Pons (tissue), 1 donor: ENCODE results near the gene MTHFR.

ENCODE experiments used
- DNase-seq: peaks from one replicate; pipeline ENCODE4 v3.0.0-alpha.2; 2016; ENCODE audit warnings: low spot score

MTHFR gene

DNA sequence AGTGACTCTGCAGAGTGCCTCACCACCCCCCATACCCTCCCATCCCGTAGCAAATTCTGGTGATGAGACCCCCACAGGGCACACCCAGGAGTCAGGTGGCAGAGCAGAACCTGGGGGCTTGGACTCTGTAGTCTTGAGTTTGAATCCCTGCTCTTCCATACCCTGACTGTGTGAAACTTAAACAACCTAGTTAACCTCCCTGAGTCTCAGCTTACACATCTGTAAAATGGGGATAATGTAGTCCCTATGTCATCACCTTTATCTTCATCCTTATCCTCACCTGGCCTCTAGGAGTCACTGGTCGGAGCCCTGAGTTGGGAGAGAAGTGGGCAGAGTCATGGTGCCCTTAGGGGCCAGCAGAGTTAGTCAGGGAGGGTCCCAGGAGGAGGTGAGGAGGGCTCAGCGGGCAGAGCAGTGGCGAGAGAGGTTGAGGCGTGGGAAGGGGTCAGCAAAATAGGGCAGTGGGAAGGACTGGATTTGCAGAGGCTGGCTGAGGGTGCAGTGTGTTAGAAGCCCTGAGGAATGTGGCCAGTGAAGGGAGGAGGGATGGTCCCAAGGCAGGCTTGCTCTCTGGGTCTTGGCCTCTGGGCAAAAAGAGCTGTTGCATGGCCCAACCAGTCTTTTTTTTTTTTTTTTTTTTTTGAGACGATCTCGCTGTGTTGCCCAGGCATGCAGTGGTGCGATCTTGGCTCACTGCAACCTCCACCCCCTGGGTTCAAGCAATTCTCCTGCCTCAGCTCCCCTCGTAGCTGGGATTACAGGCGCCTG lies 25.2 kb downstream of the MTHFR start:
- no peak for DNase-seq

DNA sequence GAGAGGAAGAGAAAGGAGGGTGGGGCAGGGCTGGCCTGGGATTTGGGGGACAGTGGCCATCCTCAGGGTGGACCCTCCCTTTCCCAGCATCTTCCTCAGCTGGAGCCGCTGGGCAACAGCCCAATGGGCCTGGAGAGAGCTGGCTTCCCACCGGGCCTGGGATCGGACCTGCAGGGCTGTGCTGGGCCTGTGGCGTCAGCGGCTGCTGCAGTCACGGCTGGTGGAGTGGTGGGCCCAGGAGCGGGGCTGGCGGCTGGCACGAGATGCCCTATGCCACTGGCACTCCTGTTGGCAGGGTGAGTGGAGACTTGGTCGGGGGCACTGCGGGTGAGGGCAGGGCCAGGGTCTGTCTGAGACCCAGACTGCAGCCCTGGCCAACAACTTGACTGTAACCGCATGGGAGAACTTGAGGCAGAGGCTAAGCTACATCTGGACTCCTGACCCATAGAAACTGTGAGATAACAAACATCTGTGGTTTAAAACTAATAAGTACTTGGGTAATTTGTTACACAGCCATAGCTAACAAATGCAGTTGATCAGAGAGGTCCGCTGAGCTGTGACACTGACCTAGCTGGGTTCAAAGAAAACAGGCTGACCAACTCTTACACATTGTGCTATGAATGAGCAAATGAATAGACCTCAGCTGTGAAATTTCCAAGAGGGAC lies 25.9 kb downstream of the MTHFR start:
- no peak for DNase-seq

DNA sequence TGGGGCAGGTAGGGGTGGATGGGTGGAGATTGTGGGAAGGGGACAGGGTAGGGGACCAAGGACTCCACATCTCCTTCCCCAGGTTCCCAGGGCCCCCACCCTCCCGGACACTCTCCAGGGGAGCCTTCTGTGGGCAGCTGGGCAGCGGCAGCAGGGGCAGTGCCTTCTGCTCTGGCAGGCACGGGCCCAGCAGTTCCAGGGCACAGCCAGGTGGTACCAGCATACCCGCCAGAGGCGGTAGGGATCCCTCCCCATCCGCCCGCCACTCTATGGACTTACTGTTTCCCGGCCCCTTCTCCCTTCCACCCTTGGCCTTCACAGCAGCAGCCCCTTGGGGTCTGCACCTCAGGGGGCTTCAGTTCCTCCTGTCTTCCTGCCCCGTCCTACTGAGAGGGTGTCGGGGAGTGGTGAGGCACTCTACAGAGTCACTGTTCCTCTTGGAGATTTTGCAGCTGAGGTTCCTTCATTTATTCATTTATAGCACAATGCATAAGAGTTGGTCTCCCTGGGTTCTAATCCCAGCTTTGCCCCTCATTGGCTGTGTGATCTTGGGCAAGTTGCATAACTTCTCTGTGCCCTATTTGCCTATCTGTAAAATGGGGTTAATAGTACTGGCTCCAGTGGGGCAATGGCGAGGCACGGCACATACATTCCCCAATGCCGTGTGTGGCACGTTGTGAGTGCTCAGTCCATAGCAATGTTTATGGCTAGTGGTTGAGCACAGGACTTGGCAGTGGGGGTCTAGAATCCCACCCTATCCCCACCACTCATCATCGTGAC lies 26.7 kb downstream of the MTHFR start:
- DNase-seq: no peak

DNA sequence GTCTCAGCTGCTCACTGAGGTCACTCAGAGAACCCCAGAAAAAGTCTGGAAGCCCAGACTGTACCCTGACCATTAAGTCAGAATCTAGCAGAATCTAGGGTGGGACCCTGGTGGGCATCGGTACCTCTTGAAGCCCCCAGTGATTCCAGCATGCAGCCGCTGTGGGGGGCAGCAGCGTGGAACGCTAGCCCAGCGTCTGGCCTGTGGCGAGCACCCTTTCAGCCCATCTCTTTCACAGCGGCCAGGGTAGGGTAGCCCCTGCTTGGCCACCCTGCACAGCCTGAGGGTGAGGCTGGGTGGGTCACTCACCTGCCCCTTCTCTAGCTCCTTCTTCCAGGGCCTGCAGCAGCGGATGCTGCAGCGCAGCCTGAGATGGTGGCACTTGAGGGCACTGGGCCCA lies 27.4 kb downstream of the MTHFR start:
- DNase-seq: no peak

DNA sequence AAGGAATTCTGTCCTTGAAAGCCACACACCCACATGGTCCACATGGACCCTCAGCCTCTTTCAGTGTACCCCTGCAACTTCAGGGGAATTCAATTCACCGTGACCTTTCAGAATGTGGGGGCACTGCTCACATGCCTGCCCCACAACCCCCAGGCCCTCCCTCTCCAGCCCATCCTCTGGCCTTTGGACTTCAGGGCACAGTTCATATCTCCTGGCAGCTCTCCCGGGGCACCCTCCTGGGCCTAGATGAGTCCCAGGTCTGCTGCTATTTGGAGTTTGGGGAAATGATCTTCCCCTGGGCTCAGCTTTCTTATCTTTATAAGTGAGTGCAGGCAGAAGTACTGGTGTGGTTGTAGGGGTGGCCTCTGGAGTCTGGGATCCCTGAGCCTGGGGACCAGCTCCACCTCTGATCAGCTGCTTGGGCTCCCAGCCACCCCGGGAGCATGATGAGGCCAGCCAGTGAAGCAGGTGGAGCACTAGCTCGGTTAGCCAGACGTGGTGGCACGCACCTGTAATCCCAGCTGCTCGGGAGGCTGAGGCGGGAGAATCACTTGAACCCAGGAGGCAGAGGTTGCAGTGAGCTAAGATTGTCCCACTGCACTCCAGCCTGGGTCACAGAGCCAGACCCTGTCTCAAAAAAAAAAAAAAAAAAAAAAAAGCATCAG lies 28.0 kb downstream of the MTHFR start:
- DNase-seq: no peak

DNA sequence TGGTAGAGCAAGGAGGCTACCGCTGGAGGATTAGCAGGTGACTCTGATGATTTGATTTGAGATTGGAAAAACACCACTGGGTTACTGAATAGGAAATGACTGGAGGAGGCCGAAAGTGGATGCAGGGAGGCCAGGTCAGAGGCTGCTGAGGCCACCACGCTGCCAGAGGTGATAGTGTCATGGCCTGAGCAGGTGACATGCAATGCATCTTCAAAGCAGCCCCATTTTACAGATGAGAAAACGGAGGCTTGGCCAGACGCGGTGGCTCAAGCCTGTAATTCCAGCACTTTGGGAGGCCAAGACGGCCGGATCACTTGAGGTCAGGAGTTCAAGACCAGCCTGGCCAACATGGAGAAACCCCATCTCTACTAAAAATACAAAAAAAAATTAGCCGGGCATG lies 31.0 kb downstream of the MTHFR start:
- no peak for DNase-seq

DNA sequence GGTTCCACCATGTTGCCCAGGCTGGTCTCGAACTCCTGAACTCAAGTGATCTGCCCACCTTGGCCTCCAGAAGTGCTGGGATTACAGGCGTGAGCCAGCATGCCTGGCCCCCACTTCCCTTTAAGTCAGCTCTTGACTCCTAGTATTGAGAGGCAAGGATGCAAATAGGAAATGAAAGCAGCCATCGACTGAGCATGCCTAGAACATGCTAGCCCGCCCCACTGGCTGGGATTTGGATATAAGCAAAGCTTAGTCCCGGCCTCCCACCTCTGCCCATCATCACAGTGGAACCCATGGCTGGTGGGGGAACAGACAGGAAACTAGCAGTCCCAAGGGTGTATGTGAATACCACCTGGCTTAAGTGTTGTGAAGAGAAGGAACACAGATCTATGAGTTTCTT lies 33.3 kb downstream of the MTHFR start:
- no peak for DNase-seq

DNA sequence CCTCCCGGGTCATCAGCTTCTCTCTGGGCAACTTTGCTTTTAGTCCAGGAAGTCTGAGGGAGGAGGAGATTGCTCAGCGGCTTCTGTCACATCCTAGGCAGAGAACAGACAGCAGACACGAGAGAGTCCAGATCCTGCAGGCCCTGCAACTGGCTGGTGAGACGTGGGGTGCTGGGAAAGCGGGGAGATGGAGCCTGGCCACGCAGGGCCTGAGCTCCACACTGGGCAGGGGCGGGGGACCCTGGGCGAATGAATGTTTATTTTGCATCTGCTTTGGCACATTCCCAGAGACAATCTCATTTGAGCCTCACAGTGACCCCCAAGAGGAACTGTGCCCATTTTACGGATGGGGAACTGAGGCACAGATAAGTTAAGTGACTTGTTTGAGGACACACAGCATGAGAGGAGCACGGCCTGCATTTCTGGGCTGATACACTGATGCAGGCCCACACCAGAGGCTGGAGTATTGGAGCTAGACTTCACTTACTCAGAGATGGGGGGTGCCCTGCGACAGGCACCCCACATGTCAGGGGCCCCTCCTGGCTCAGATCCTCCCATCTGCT lies 34.2 kb downstream of the MTHFR start:
- DNase-seq: no peak

DNA sequence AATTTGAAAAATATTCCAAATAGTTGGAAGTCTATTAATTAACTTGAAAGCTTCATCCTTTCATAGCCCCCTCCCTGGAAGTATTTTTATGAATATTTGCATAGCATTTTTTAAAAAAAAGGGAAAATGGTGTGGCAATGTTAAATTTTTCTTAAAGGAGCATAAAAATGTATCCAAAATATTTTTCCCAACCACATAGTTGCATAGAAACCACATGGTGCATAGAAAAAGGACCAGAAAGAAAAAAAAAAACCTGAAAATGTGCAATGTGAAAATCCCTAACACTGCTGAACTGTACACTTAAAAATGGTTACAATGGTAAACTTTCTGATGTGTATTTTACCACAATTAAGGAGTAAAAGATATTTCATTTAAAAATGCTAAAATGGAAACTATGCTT lies 35.8 kb downstream of the MTHFR start:
- no peak for DNase-seq

DNA sequence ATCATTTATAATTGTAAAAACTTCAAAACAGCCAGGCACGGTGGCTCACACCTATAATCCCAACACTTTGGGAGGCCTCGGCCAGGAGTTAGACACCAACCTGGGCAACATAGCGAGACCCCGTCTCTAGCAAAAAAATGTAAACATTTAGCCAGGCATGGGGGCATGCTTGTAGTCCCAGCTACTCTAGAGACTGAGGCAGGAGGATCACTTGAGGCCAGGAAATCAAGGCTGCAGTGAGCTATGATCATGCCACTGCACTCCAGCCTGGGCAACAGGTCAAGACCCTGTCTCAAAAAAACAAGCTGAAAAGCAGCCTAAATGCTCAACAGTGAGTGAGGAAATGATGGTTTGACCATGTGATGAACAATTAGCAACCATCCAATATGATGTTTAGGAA lies 36.5 kb downstream of the MTHFR start:
- no peak for DNase-seq

DNA sequence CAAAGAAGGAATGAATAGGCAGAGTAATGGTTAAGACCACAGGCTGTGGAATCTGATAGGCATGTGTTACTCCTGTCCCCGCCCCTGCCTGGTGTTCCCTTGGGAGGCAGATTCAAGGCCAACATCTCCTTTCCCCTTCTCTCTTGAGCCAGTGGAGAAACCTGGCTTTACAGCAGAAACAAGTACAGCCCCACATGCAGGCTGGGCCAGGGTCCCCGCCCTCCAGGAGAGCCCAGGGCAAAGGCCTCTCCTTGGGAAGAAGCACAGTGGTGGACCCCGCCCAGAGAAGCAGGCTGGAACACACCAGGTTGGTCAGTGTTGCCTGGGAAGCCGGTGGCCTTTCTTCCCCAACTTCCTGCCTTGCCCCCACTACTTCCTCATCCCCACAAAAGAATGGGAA lies 36.9 kb downstream of the MTHFR start:
- no peak for DNase-seq

DNA sequence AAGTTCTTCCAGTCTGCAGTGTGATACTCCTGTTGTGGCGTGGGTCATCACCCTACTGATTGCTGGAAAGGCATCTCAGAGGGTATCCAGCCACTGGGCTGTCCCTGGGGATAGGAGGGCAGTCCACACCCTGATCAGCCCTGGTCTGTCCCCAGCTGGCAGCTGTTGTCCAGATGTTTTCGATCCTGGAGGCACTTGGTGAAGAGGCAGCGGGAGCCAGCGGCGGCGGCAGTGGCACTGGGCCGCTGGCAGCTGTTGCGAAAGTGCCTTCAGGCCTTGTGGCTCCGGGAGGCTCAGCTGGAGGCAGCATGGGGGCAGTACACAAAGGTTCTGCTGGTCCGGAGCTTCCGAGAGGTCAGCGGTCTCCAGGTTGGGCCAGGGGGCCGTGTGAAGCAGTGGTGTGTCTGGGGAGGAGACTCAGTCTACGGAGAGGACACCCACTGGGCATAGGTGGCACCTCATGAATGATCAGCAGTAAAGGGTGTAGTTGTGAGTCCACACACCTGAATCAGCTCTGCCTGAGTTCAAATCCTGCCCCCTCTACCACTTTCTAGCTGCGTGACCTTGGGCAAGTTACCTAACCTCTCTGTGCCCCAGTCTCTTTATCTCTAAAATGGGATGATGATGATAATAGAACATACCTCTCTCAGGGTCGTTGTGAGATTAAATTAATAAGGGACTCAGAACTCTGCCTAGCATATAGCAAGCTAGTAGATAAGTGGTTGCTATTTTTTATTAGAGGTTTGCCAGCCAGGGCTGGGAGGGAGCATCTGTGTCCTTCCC lies 37.7 kb downstream of the MTHFR start:
- no peak for DNase-seq

DNA sequence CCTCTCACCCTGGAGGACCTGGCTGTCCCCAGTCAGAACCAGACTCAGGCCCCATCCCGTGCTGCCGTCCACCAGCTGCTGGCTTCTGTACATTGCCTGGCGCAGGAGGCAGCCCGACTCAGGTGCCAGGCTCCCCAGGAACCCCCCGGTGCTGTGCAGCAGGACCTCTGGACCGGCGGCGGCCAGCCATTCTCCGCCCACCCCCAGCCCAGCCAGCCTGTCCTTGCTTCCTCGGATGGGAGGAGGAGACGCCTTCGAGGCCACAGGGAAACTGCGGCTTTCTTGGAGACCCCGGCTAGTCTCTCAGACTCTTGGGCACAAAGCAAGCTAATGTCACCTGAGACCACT lies 39.4 kb downstream of the MTHFR start:
- DNase-seq: no peak

DNA sequence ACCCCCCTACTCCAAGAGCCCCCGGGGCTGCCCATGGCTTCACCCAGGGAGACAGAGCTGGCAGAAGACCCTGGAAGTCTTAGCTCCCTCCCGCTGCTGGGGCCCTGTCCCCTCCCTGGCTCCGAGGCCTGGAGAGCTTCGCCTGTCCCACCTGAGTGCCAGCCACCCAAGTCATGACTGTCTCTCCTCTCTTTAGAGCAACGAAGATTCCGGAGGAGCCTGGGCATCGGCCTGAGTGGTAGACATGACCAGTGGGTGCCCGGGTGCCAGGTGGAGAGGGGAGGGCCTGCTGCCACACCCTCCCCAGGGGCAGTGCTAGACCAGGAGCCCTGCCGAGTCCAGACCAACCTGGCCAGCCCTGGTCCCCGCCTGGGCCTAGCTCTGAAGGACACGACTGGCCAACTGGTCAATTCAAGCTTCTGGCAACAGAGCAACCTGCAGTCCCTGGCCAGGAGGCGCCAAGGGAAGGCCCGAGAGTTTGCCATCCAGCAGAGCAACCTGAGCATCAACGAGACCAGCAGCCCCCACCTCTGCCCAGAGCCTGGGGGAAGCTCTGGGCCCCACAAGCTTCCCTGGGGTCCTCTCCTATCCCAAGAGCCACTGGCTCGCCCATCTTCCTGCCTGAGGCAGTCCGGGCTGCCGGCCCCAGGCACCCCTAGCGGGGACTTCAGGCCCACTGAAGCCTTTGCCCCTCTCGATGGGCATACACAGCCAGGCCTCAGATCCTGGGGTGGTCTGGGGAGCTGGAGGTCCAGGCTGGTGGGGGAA lies 39.9 kb downstream of the MTHFR start:
- DNase-seq: no peak

DNA sequence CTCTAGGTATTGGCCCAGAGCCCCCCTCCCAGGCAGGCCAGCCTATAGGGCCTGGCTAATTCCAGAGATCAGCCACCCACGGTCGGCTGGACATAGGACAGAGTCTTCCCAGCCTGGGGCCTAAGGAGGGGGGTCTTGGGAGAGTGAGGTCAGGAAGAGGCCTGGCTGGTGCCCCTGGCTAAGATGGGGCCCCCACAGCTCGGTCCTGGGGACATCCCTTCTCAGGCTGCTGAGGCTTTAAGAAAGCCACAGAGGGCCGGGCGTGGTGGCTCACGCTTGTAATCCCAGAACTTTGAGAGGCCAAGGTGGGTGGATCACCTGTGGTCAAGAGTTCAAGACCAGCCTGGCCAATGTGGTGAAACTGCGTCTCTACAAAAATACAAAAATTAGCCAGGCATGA lies 41.2 kb downstream of the MTHFR start:
- no peak for DNase-seq

DNA sequence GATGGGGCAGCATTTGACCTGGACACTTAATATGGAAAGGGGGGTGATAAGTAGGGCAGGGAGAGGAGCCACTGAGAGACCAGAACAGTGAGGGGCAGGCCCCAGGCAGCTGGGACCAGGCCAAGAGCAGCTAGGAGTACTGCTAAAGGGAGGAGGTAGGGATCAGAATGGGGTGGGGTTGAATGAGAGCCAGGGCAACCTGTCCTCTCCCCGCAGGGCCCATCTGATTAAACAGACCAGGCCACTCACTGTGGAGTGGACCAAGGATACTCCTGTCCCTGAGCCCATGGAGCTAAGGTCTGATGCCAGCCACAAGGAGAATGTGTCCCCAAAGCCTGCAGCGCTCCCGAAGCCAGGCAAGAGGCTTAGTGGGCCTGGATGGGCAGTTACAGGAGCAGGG lies 41.6 kb downstream of the MTHFR start:
- no peak for DNase-seq

DNA sequence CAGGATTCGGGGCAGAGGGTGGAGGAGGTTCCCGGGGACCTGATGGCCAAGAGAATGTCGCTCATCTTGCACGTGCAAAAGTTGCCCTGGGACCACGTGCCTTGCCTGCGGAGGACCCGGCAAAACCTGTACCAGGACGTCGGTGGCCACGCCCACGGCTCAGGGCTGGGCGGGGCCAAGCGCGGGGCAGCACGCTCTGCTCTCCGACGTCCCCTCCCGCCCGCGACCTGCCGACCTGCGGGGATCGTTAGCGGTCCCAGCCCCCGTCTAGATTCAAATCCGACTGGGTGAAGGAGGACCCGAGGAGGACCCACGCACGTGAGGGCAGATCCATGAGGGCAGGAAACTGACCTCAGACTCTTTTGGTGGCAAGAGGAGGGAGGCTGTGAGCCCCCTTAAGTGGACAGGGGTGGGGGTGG lies 43.8 kb downstream of the MTHFR start, which contains the start of gene C1orf167:
Gene C1orf167 (plus strand): TSS at position 206 of the 419 bp plus-strand sequence. CDS start 2,208 bp downstream, outside the sequence.
- DNase-seq: no peak

DNA sequence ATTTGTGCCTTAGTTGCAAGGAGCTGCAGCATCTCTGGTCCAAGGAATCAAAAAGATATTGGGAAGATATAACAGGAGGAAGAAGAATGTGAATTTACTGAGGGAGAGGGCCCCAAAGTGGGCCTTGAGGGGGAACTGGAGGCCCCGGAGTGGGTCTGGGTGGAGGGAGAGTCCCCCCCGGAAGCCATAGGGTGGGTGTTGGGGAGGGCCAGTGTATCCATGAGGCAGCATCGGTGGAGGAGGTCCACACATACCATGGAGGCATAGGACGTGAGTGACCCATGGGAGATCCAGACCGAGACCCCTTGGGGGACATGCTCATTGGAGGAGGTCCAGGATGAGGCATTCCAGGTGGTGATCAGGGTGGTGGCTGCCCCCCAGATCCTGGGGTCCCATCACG lies 44.5 kb downstream of the MTHFR start:
- no peak for DNase-seq

DNA sequence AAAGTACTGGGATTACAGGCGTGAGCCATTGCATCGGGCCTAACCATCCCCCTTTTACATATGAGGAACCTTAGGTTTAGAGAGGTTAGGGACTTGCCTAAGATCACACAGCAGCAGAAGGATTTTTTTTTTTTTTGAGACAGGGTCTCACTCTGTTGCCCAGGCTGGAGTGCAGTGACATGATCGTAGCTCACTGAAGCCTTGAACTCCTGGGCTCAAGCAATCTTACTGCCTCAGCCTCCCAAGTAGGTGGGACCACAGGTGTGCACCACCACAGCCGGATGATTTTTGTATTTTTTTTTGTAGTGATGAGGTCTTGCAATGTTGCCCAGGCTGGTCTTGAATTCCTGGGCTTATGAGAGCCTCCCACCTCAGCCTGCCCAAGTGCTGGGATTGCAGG lies 46.0 kb downstream of the MTHFR start:
- no peak for DNase-seq

DNA sequence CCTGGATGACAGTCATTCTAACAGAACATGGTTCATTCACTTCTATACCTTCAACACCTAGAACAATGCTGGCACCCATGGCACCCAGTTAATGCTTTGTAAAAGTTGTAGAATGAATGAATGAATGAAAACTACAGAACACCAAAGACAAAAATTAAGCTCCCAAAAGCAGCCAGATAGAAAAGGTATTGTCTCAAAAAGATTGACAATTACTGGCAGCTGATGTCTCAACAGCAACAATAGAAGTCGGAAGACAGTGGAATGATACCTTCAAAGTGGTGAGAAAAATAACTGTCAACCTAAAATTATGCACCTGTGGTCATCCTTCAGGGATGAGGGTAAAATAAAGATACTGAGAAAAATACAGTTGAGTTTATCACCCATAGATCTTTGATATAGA lies 48.7 kb downstream of the MTHFR start:
- no peak for DNase-seq
